ENCODE results near the gene COL16A1.

DNA sequence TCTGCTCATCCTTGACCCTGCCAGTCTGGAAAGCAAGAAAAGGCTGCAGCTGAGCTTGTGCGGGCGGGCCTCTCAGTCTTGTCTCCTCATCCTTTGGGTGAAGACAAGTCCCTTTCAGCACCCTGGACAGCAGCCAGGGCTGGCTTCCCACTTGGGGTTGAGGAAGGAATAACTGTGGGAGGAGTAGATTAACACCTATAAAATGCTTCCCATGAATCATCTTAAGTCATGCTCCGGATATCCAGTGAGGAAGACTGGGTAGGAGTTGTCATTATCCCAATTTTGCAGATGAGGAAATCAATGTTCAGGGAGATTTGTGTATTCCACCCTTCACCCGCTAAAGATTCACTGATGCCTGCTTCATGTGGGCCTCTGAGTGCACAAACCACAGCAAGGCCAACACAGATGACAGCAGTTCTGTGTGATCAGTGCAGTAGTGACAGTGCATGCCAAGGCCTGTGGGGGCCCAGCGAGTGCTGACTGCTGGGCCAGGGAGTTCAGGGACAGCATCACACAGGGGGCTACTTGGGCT lies 20.1 kb upstream of the COL16A1 start:
- TF ChIP-seq GATA2 (IDR thresholded peaks at IDR 0.05; ENCODE audit: low read depth, low read length): no peak
- TF ChIP-seq GATA3 (IDR thresholded peaks at IDR 0.05; ENCODE audit: low read depth, low read length): no peak

Data from SH-SY5Y (cell line).